Smooth muscle cell (in vitro differentiated cells): ENCODE data around the gene GORASP1. TPM values are rescaled to one million over a fixed set of nuclear protein-coding genes. Genes with fewer than 3 reads are reported as not detected.

Experiments used
- DNase-seq: peaks from one replicate; lab custom pipeline; 2025; ENCODE audit not compliant: unreplicated experiment; lab: John Stamatoyannopoulos, UW
- H2AFZ ChIP-seq: fragments of 200-600 bp; sonication (generic); 2 replicates; pipeline ENCODE4 v1.6.0; 2016; ENCODE audit warnings: antibody characterized with exemption, low read depth, mild to moderate bottlenecking
- H3F3A ChIP-seq: fragments of 200-600 bp; sonication (generic); 2 replicates; pipeline ENCODE4 v1.6.0; 2017; ENCODE audit warnings: antibody characterized with exemption, low read depth
- H3K27ac ChIP-seq: fragments of 200-600 bp; sonication (generic); 2 replicates; pipeline ENCODE4 v1.5.1; 2016; ENCODE audit warnings: low read depth, mild to moderate bottlenecking
- H3K27me3 ChIP-seq: fragments of 200-600 bp; sonication (generic); 2 replicates; pipeline ENCODE4 v1.6.1; 2016; ENCODE audit warnings: low read depth, mild to moderate bottlenecking
- H3K36me3 ChIP-seq: fragments of 200-600 bp; sonication (generic); 2 replicates; pipeline ENCODE4 v1.5.1; 2016; ENCODE audit warnings: low read depth
- H3K4me1 ChIP-seq: fragments of 200-600 bp; sonication (generic); 2 replicates; pipeline ENCODE4 v1.5.1; 2016; ENCODE audit warnings: low read depth
- H3K4me2 ChIP-seq: fragments of 200-600 bp; sonication (generic); 2 replicates; pipeline ENCODE4 v1.6.0; 2016; ENCODE audit warnings: mild to moderate bottlenecking
- H3K4me3 ChIP-seq: fragments of 200-600 bp; sonication (generic); 2 replicates; pipeline ENCODE4 v1.5.1; 2016; ENCODE audit warnings: mild to moderate bottlenecking
- H3K79me2 ChIP-seq: fragments of 200-600 bp; sonication (generic); 2 replicates; pipeline ENCODE4 v1.6.0; 2016; ENCODE audit warnings: low read depth, mild to moderate bottlenecking
- H3K9ac ChIP-seq: fragments of 200-600 bp; sonication (generic); 2 replicates; pipeline ENCODE4 v1.6.0; 2016; ENCODE audit warnings: low read depth
- H3K9me3 ChIP-seq: fragments of 200-600 bp; sonication (generic); replicated peaks from 2 replicates; pipeline ENCODE4 v1.5.1; 2016; ENCODE audit warnings: low read depth
- H4K20me1 ChIP-seq: fragments of 200-600 bp; sonication (generic); 2 replicates; pipeline ENCODE4 v1.6.0; 2016; ENCODE audit warnings: low read depth
- CTCF ChIP-seq: fragments of 200-600 bp; sonication (generic); IDR thresholded peaks from 2 replicates; pipeline ENCODE4 v1.5.1; 2017; ENCODE audit warnings: borderline replicate concordance, mild to moderate bottlenecking, antibody characterized with exemption; ENCODE audit not compliant: insufficient read depth, poor library complexity, severe bottlenecking
- WGBS: methylation state at CpG from one replicate; pipeline ENCODE4 v1.1.7; 2016; ENCODE audit warnings: low lambda C conversion rate; 5-methylcytosine and 5-hydroxymethylcytosine counted together
- polyA plus RNA-seq: library from polyadenylated mRNA; unstranded; fragments of >200 nt; fragmentation: Nextera tagmentation; extraction: Ambion mirVana; gene quantifications from 2 replicates; pipeline ENCODE4 v1.2.1, GENCODE V29; 2016
- total RNA-seq: library from RNA; depleted of rRNA; stranded (reverse); fragments of >200 nt; gene quantifications from 2 replicates; pipeline ENCODE4 v1.2.3, GENCODE V29; 2014

The GORASP1 gene
- total and polyA plus RNA-seq, 2 experiments from 2014 or later = 29.5 to 41.6 TPM

- H3K4me2 ChIP-seq = no peak overlapping the region
- H3K4me1 ChIP-seq = no peaks in the 10 kb centered on the region
- H3K79me2 ChIP-seq = no peaks in the 10 kb centered on the region
- no peak overlapping the region for H2AFZ ChIP-seq
- H3K9me3 ChIP-seq = no peaks in the 10 kb centered on the region
- 84% methylated on average over 11 of the region's 11 CpGs for WGBS
- peaks cover 13% of the 10 kb centered on the region for H4K20me1 ChIP-seq
- H3K4me3 ChIP-seq = no peak overlapping the region
- H3K36me3 ChIP-seq = no peaks in the 10 kb centered on the region
- H3F3A ChIP-seq = no peaks in the 10 kb centered on the region
- H3K27me3 ChIP-seq = no peaks in the 10 kb centered on the region
- DNase-seq = no peak
- TF ChIP-seq CTCF = no peak
- no peak overlapping the region for H3K9ac ChIP-seq
- no peak overlapping the region for H3K27ac ChIP-seq
Measured at GRCh38 chr3:39132096-39133092, 25.0 kb upstream of the GORASP1 start.

- Histone ChIP-seq H2AFZ (no peak overlapping the region), H3K9me3 (no peaks in the 10 kb centered on the region), H3K27me3 (no peaks in the 10 kb centered on the region), H3K36me3 (no peaks in the 10 kb centered on the region), H3K9ac (no peak overlapping the region), H4K20me1 (no peaks in the 10 kb centered on the region), H3F3A (no peaks in the 10 kb centered on the region), H3K4me1 (no peaks in the 10 kb centered on the region), H3K27ac (no peak overlapping the region), H3K4me3 (no peak overlapping the region), H3K4me2 (no peak overlapping the region), H3K79me2 (no peaks in the 10 kb centered on the region)
- 74% methylated on average over 3 of the region's 3 CpGs for WGBS
- TF ChIP-seq CTCF = no peak
- no peak for DNase-seq
Measured at GRCh38 chr3:39130693-39131265, 23.4 kb upstream of the GORASP1 start.

- Histone ChIP-seq H3K4me3 (no peak overlapping the region), H3K9me3 (no peaks in the 10 kb centered on the region), H3K27ac (no peak overlapping the region), H3K27me3 (no peaks in the 10 kb centered on the region), H3K36me3 (no peaks in the 10 kb centered on the region), H4K20me1 (no peaks in the 10 kb centered on the region), H3K79me2 (no peaks in the 10 kb centered on the region), H3K9ac (no peak overlapping the region), H3K4me2 (no peak overlapping the region), H3F3A (no peaks in the 10 kb centered on the region), H3K4me1 (no peaks in the 10 kb centered on the region), H2AFZ (no peak overlapping the region)
- DNase-seq = no peak
- 96% methylated on average over 6 of the region's 6 CpGs for WGBS
- no peak for TF ChIP-seq CTCF
Measured at GRCh38 chr3:39130026-39130425, 22.6 kb upstream of the GORASP1 start.
